WERI-Rb-1 (cell line): ENCODE results near the gene EVC2.

Experiments
- DNase-seq: peaks from one replicate; pipeline ENCODE4 v3.0.0-alpha.2; 2020
- H3K27ac ChIP-seq: fragments of 250-450 bp; sonication (Bioruptor Pico); 2 replicates; pipeline ENCODE4 v1.5.1; 2020; ENCODE audit warnings: mild to moderate bottlenecking, moderate library complexity
- H3K27me3 ChIP-seq: fragments of 250-450 bp; sonication (Bioruptor Pico); 2 replicates; pipeline ENCODE4 v1.5.1; 2021; ENCODE audit warnings: mild to moderate bottlenecking, low read depth, moderate library complexity; ENCODE audit not compliant: insufficient read depth, severe bottlenecking
- H3K36me3 ChIP-seq: fragments of 250-450 bp; sonication (Bioruptor Pico); 2 replicates; pipeline ENCODE4 v1.5.1; 2020; ENCODE audit warnings: mild to moderate bottlenecking, moderate library complexity
- H3K4me3 ChIP-seq: 2 replicates; pipeline ENCODE4 v1.5.1; 2011; ENCODE audit warnings: low read depth, mild to moderate bottlenecking, control low read depth, low read length
- H3K9me3 ChIP-seq: fragments of 250-450 bp; sonication (Bioruptor Pico); 2 replicates; pipeline ENCODE4 v1.5.1; 2021; ENCODE audit warnings: mild to moderate bottlenecking, moderate library complexity; ENCODE audit not compliant: severe bottlenecking
- CTCF ChIP-seq: IDR thresholded peaks from 2 replicates; pipeline ENCODE4 v1.5.1; 2011; ENCODE audit warnings: low read depth, mild to moderate bottlenecking, control low read depth, inconsistent platforms, low read length

The EVC2 gene

GRCh38 chr4:5662555-5662954 is 45.8 kb downstream of the EVC2 start:
- no peak overlapping the region; the same call in 1 of the 2 replicates for H3K27ac ChIP-seq
- H3K4me3 ChIP-seq, result no peak overlapping the region
- no peaks in the 10 kb centered on the region for H3K36me3 ChIP-seq
- TF ChIP-seq CTCF, result no peak
- H3K9me3 ChIP-seq, result peaks cover 6% of the 10 kb centered on the region
- no peaks in the 10 kb centered on the region for H3K27me3 ChIP-seq
- DNase-seq, result no peak

GRCh38 chr4:5661237-5661636 is 47.1 kb downstream of the EVC2 start:
- no peaks in the 10 kb centered on the region for H3K27me3 ChIP-seq
- TF ChIP-seq CTCF, result no peak
- H3K9me3 ChIP-seq, result peaks cover 3% of the 10 kb centered on the region
- no peak for DNase-seq
- no peak overlapping the region for H3K4me3 ChIP-seq
- no peaks in the 10 kb centered on the region for H3K36me3 ChIP-seq
- H3K27ac ChIP-seq, result peak overlapping the region; percentile 17

GRCh38 chr4:5660185-5660584 is 48.2 kb downstream of the EVC2 start:
- Histone ChIP-seq H3K4me3 (no peak overlapping the region), H3K36me3 (no peaks in the 10 kb centered on the region), H3K27me3 (no peaks in the 10 kb centered on the region), H3K9me3 (peaks cover 3% of the 10 kb centered on the region), H3K27ac (no peak overlapping the region)
- no peak for TF ChIP-seq CTCF
- DNase-seq, result no peak

GRCh38 chr4:5658974-5659373 is 49.4 kb downstream of the EVC2 start:
- Histone ChIP-seq H3K9me3 (peaks cover 3% of the 10 kb centered on the region), H3K27me3 (no peaks in the 10 kb centered on the region), H3K4me3 (no peak overlapping the region), H3K36me3 (no peaks in the 10 kb centered on the region), H3K27ac (no peak overlapping the region)
- TF ChIP-seq CTCF, result no peak
- DNase-seq, result no peak

GRCh38 chr4:5656415-5656814 is 51.9 kb downstream of the EVC2 start:
- no peak for TF ChIP-seq CTCF
- H3K4me3 ChIP-seq, result no peak overlapping the region
- peaks cover 3% of the 10 kb centered on the region for H3K9me3 ChIP-seq
- no peaks in the 10 kb centered on the region for H3K36me3 ChIP-seq
- DNase-seq, result no peak
- no peak overlapping the region for H3K27ac ChIP-seq
- H3K27me3 ChIP-seq, result no peaks in the 10 kb centered on the region

GRCh38 chr4:5654791-5655190 is 53.6 kb downstream of the EVC2 start:
- no peak overlapping the region for H3K27ac ChIP-seq
- H3K36me3 ChIP-seq, result no peaks in the 10 kb centered on the region
- H3K9me3 ChIP-seq, result no peaks in the 10 kb centered on the region
- TF ChIP-seq CTCF, result no peak
- no peak for DNase-seq
- no peak overlapping the region for H3K4me3 ChIP-seq
- no peaks in the 10 kb centered on the region for H3K27me3 ChIP-seq
